ENCODE measurements around the gene RORC.

- TF ChIP-seq POLR2A (IDR thresholded peaks at IDR 0.05) (no peak), CTCF (IDR thresholded peaks at IDR 0.05) (no peak)
Measured at GRCh38 chr1:151802372-151802771, 29.2 kb downstream of the RORC start.
